GM23248 (cell line): ENCODE data around the gene KCNK6.

Source experiments
- EZH2 ChIP-seq: fragments of 200-600 bp; sonication (generic); IDR thresholded peaks from 2 replicates; pipeline ENCODE4 v1.6.1; 2018; ENCODE audit warnings: antibody characterized with exemption, mild to moderate bottlenecking; ENCODE audit not compliant: insufficient read depth, poor library complexity, severe bottlenecking
- EZH2phosphoT487 ChIP-seq: fragments of 200-600 bp; sonication (generic); IDR thresholded peaks from 2 replicates; pipeline ENCODE4 v1.6.1; 2018; ENCODE audit warnings: antibody characterized with exemption, moderate library complexity, mild to moderate bottlenecking, low read depth; ENCODE audit not compliant: insufficient read depth

GRCh38 chr19:38310279-38310670 is 9.4 kb upstream of the KCNK6 start:
- TF ChIP-seq EZH2 (no peak), EZH2phosphoT487 (no peak)
